ENCODE results near the gene RPH3AL. TPM values are rescaled to one million over a fixed set of nuclear protein-coding genes. Genes with fewer than 3 reads are reported as not detected.
"Not testable (repeated sequence)": the region's sequence is repeated elsewhere in the genome, so short reads cannot be mapped to it uniquely, and the experiment has no call there.

Gene RPH3AL
- total RNA-seq, 3 donors from 2014 or later (not counting 1 experiment from before 2014, with no cell fraction given): 7.2 to 9.9 (median 7.9) TPM

- ATAC-seq (no peak), DNase-seq (no peak)
- Histone ChIP-seq H3K4me3 (ENCODE audit: low read length) (no peak overlapping the region), H3K36me3 (ENCODE audit: control insufficient read depth, insufficient read depth, low read length) (no peaks in the 10 kb centered on the region), H3K9me3 (ENCODE audit: control insufficient read depth, insufficient read depth, low read length) (no peaks in the 10 kb centered on the region), H3K4me1 (ENCODE audit: control insufficient read depth, insufficient read depth, low read length) (no peaks in the 10 kb centered on the region), H3K27ac (ENCODE audit: low read length) (no peak overlapping the region), H3K27me3 (ENCODE audit: control insufficient read depth, insufficient read depth, low read length) (no peaks in the 10 kb centered on the region)
- Mint-ChIP-seq H3K27me3 (ENCODE audit: low read depth in 2 of 2) (no peaks in the 10 kb centered on the region), H3K4me3 (no peak overlapping the region), H3K27ac (no peak overlapping the region), H3K36me3 (no peaks in the 10 kb centered on the region), H3K4me1 (no peaks in the 10 kb centered on the region), H3K9me3 (no peaks in the 10 kb centered on the region)
- TF ChIP-seq CTCF (IDR thresholded peaks at IDR 0.05): no peak
- intact Hi-C loops (cut with micrococcal nuclease): no loop called here
- WGBS (ENCODE audit: insufficient coverage): 93% methylated on average over 28 of the region's 28 CpGs
These were observed 78.4 kb downstream of the RPH3AL start for GRCh38 chr17:273981-274832.

GRCh38 chr17:272856-273255, 79.8 kb downstream of the RPH3AL start:
- intact Hi-C loops (cut with micrococcal nuclease); H3K9me3 Mint-ChIP-seq; H3K36me3 Mint-ChIP-seq; ATAC-seq; H3K9me3 ChIP-seq (ENCODE audit: control insufficient read depth, insufficient read depth, low read length); H3K4me3 ChIP-seq (ENCODE audit: low read length); H3K4me1 ChIP-seq (ENCODE audit: control insufficient read depth, insufficient read depth, low read length); H3K27me3 Mint-ChIP-seq (ENCODE audit: low read depth in 2 of 2); H3K36me3 ChIP-seq (ENCODE audit: control insufficient read depth, insufficient read depth, low read length); H3K27me3 ChIP-seq (ENCODE audit: control insufficient read depth, insufficient read depth, low read length); DNase-seq; H3K4me1 Mint-ChIP-seq; H3K27ac ChIP-seq (ENCODE audit: low read length); H3K27ac Mint-ChIP-seq; H3K4me3 Mint-ChIP-seq: not testable (repeated sequence)
- 82% methylated on average over 15 of the region's 26 CpGs for WGBS (ENCODE audit: insufficient coverage)

- H3K27ac Mint-ChIP-seq; H3K27ac ChIP-seq (ENCODE audit: low read length); H3K36me3 Mint-ChIP-seq; H3K4me1 ChIP-seq (ENCODE audit: control insufficient read depth, insufficient read depth, low read length); H3K27me3 Mint-ChIP-seq (ENCODE audit: low read depth in 2 of 2); H3K9me3 ChIP-seq (ENCODE audit: control insufficient read depth, insufficient read depth, low read length); ATAC-seq; H3K36me3 ChIP-seq (ENCODE audit: control insufficient read depth, insufficient read depth, low read length); H3K4me3 Mint-ChIP-seq; DNase-seq; H3K4me3 ChIP-seq (ENCODE audit: low read length); intact Hi-C loops (cut with micrococcal nuclease); H3K27me3 ChIP-seq (ENCODE audit: control insufficient read depth, insufficient read depth, low read length); H3K9me3 Mint-ChIP-seq; H3K4me1 Mint-ChIP-seq: not testable (repeated sequence)
- WGBS (ENCODE audit: insufficient coverage): no CpG with 5 or more reads among the region's 4 CpGs
These were observed 80.5 kb downstream of the RPH3AL start for GRCh38 chr17:271928-272623.

- ATAC-seq: no peak
- TF ChIP-seq CTCF (IDR thresholded peaks at IDR 0.05): no peak
- Histone ChIP-seq H3K4me1 (ENCODE audit: control insufficient read depth, insufficient read depth, low read length) (no peaks in the 10 kb centered on the region), H3K36me3 (ENCODE audit: control insufficient read depth, insufficient read depth, low read length) (no peaks in the 10 kb centered on the region), H3K27ac (ENCODE audit: low read length) (no peak overlapping the region), H3K27me3 (ENCODE audit: control insufficient read depth, insufficient read depth, low read length) (no peaks in the 10 kb centered on the region), H3K9me3 (ENCODE audit: control insufficient read depth, insufficient read depth, low read length) (no peaks in the 10 kb centered on the region), H3K4me3 (ENCODE audit: low read length) (no peak overlapping the region)
- Mint-ChIP-seq H3K4me1 (no peaks in the 10 kb centered on the region), H3K27me3 (ENCODE audit: low read depth in 2 of 2) (no peaks in the 10 kb centered on the region), H3K4me3 (no peak overlapping the region), H3K36me3 (no peaks in the 10 kb centered on the region), H3K27ac (no peak overlapping the region), H3K9me3 (no peaks in the 10 kb centered on the region)
- DNase-seq: no peak
- intact Hi-C loops (cut with micrococcal nuclease): no loop called here
- WGBS (ENCODE audit: insufficient coverage): 89% methylated on average over 27 of the region's 27 CpGs
These were observed 82.7 kb downstream of the RPH3AL start for GRCh38 chr17:269616-270514.

All from natural killer cell (primary cell).